HG02763 (cell line): ENCODE results near the gene PXK.
"Not testable (repeated sequence)": the region's sequence is repeated elsewhere in the genome, so short reads cannot be mapped to it uniquely, and the experiment has no call there.

Source experiments
- ATAC-seq: cut with Tn5 transposase; IDR thresholded peaks from one replicate; pipeline ENCODE4 v1.9.1; 2021; ENCODE audit warnings: mild to moderate bottlenecking, moderate library complexity; ENCODE audit not compliant: unreplicated experiment

The PXK gene

DNA sequence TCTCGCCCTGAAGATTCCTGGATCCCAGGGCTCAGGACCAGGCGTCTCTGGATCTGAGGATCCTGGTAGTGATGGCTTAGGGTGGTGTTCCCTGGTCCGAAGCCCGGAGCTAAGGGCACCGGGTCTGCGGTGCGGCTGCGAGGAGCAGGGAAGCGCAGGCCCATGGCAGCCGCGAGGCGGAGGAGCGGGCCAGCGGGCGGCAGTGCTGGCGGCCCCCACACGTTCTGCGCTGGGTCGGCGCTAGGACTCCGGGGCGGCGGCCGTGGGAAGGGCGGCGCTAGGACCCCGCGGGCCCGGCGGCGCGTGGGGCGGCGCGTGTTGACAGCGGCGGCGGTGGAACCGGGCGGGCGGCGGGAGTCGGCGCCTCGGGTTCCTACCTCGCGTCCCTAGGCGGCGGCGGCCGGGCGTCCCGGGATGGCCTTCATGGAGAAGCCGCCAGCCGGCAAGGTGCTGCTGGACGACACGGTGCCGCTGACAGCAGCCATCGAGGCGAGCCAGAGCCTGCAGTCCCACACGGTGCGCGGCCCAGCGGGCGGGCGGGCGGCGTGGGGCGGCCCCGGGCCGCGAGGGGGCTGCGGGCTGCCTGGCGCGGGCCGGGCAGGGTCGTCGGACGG lies at the start of gene PXK:
TSS of gene PXK (plus strand) at position 318 of the 614 bp plus-strand sequence. CDS start at position 415, 97 bp downstream.
- ATAC-seq: peak; percentile 89

DNA sequence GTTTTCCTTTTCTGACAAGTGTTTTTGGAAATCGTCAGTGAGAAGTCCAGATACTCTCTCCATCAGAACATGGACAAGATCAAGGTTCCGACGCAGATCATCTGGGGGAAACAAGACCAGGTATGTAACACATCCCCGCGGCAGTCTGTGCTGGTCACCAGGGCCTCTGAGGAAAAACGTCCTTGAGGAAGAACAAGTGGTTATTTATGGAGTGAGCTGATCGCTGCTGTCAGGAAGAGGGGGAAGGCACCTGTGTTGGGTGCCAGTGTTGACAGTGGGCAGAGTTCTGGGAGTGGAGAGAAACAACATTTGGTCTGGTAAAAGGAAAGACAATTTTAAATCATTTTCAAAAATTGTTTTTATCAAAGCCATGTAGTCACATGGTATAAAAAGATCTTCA lies 47.4 kb upstream of the PXK start:
- ATAC-seq: no peak

GRCh38 chr3:58287354-58287753 lies 45.3 kb upstream of the PXK start:
- ATAC-seq: no peak

- no peak for ATAC-seq
These were observed 44.5 kb upstream of the PXK start for GRCh38 chr3:58288011-58288728.

GRCh38 chr3:58288964-58289613 lies 43.6 kb upstream of the PXK start:
- ATAC-seq: not testable (repeated sequence)

- ATAC-seq: not testable (repeated sequence)
These were observed 42.2 kb upstream of the PXK start for GRCh38 chr3:58290446-58290845.

DNA sequence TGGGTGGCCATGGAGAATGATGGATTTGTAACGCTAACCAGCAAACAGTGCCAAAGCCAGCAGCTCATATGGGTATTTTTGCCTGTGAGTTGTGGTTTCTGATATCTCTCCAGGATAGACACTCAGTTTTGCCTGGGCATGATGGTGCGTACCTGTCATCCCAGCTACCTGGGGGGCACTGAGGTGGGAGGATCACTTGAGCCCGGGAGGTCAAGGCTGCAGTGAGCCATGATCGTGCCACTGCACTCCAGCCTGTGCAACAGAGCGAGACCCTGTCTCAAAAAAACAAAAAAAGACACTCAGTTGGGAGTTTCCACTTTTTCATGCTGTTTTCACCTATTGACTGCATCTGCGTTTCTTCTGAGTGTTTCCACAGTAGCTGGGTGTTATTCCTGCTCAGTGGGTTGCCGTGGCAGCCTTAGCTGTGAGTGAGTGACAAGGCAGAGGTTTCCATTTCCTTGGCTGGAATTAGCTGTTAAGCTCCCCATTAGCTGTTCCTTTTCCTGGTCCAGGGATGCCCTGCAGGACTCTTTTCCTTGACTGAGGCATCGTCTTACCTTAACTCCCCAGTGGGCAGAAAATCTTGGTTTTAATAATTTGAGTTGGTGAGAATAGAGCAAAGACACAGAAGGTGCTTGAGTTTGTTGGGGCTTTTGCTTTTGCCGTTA lies 40.9 kb upstream of the PXK start:
- no peak for ATAC-seq

GRCh38 chr3:58292866-58293265 lies 39.8 kb upstream of the PXK start:
- no peak for ATAC-seq

GRCh38 chr3:58293516-58293915 lies 39.2 kb upstream of the PXK start:
- no peak for ATAC-seq

DNA sequence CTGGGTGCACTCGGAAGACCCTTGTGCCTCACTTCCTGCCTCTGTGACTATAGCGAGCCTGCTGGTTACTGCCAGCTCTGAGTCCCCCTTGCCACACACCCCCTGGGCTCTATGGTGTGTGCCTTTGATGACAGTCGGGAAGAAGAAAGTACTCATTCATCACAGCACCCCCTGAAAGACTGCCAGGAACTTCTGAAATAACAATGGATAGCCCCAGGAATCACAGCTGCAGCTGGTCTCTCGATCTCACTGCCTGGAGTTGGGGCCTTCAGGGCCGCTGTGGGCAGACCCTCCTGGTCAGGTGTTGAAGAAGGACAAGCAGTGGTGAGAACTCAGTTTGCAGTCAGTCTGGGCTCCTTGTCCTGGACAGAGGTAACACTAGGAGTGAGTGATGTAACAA lies 36.4 kb upstream of the PXK start:
- ATAC-seq: no peak

DNA sequence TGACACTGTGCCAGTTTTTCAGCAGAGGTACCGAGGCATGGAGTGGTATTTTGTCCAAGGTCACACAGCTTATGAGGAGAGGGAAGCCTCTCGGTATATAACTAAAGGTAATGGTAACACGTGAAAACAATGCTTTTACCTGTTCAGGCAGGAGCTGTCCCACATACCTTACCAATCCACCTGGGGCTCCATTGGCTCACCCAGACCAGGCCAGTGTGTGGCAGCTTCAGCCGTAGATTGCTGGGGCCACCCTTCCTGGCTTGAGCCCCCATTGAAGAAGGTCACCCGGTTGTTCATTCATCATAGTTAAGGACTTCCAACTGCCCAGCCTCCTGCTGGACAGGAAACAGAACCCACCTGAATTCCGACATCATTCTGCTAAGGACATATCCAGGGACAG lies 35.8 kb upstream of the PXK start:
- no peak for ATAC-seq

DNA sequence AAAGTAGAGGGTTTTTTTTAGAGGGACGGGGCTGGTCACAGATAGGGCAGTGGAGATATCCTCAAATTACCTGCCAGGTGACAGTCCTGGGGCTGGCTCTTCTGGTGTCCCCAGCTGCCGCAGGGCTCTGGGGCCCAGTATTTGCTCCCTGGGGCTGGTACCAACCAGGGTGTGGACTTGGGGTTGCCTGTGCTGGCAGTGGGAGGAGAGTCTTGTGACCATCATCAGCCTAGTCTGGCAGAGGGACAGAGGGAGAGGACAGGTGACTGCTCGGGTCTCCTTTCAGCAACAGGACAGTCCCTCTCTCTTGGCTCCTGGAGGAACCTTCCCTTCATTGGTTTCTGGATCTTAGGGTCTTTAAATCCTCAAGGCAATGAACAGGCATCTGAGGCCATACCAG lies 34.5 kb upstream of the PXK start:
- no peak for ATAC-seq

GRCh38 chr3:58299075-58299474 lies 33.6 kb upstream of the PXK start:
- no peak for ATAC-seq

GRCh38 chr3:58299839-58300516 lies 32.7 kb upstream of the PXK start:
- ATAC-seq: no peak

DNA sequence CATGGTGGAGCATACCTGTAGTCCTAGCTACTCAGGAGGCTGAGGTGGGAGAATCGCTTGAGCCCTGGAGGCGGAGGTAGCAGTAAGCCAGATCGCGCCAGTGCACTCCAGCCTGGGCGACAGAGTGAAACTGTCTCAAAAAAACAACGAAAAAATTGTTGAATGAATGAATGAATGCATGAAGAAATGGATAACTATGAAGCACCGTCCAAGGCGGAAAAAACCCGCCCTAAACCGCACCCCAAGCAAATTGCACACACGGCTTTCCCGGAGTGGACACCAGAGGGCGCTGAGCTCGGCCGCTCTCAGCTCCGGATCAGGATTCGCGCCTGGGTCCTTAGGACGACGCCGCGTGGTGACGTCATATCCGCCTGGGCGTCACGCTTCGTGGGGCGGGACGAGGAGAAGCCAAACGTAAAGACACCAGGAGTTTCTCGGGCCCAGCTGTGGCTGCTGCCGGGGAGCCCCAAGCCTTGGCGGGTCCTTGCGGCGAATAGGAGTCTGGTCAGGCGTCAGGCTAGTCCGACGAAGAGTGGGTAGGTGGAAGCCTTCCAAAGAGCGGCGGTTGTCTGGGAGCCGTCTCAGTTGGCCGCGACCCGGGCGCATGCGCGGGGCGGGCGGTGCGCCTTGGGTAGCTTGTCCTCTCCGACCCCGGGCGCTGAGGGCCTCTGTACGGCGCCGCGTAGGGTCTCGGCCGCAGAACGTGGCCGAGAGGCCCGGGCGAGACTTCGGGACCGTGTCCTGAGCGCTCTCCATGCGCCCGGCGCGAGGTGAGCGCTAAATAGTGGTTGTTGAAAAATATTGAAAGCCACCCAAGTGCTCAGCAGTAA lies 26.6 kb upstream of the PXK start, which contains the start of the genes HTD2 and RPP14:
TSS of gene HTD2 (plus strand) at position 639 of the 830 bp plus-strand sequence. CDS start 11,094 bp downstream, outside the sequence.
TSS of gene RPP14 (plus strand) at position 364 of the 830 bp plus-strand sequence. CDS start 4,085 bp downstream, outside the sequence.
- ATAC-seq: peak; percentile 94

DNA sequence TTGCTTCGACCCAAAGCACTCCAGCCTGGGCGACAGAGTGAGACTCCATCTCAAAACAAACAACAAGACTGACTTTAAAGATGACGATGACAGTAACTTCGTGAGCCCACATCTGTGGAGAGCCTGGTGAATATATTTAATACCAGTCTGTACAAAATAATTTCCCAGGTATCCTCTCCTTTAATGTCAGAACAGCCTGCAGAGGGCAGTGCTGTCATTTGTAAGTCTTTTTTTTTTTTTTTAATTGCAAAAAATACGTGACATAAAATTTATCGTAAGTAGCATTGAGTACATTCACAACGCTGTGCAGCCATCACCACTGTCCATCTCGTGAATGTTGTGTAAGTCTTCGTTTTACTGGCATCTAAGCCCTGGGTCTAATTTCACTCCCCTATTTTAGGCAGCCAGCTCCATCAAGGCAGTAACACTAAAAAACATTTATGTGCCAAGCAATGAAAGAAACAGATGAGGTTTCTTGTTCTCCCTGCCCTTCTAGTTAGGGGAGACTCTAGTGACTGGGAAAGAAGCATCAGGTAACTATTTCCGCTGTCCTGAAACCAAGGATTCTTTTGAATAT lies 25.0 kb upstream of the PXK start:
- no peak for ATAC-seq

- no peak for ATAC-seq
These were observed 24.0 kb upstream of the PXK start for GRCh38 chr3:58308728-58309127.

GRCh38 chr3:58317811-58318210 lies 14.9 kb upstream of the PXK start:
- ATAC-seq: no peak

DNA sequence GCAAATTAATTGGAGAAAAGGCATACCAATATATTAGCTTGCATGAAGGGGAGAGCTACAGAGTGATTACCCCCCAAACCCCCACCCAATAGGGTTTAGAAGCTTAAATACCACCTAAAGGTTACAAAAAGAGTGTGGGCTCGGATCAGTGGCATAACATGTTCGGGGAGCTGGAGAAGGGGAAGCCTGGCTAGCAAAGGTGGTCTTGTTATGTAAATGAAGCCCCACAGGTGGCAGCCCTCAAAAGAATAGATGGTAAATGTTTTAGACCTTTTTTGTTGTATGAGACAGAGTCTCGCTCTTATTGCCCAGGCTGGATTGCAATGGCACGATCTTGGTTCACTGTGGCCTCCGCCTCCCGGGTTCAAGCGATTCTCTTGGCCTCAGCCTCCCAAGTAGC lies 10.9 kb upstream of the PXK start:
- ATAC-seq: no peak

DNA sequence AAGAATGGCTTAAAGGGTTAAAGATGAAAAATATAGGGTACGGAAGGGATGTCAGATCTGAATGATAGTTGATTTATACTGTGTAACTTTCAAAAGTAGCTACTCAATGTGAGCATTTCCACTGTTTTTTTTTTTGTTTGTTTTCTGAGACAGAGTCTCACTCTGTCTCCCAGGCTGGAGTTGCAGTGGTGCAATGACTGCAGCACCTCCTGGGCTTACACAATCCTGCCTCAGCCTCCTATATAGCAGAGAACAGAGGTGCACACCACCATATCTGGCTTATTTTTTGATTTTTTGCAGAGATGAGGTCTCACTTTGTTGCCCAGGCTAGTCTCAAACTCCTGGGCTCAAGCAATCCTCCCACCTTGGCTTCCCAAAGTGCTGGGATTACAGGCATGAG lies 9.9 kb upstream of the PXK start:
- no peak for ATAC-seq
